Hepatocyte (in vitro differentiated cells): Measurements from ENCODE around the gene RNLS. TPM values are rescaled to one million over a fixed set of nuclear protein-coding genes. Genes with fewer than 3 reads are reported as not detected.

ENCODE experiments used
- DNase-seq: peaks from one replicate; pipeline ENCODE4 v3.0.0-alpha.2; 2016; ENCODE audit warnings: low spot score
- H2AFZ ChIP-seq: fragments of 200-600 bp; sonication (generic); 2 replicates; pipeline ENCODE4 v1.6.0; 2016; ENCODE audit warnings: antibody characterized with exemption, mild to moderate bottlenecking
- H3K27ac ChIP-seq: fragments of 200-600 bp; sonication (generic); 2 replicates; pipeline ENCODE4 v1.5.1; 2016; ENCODE audit warnings: mild to moderate bottlenecking
- H3K27me3 ChIP-seq: fragments of 200-600 bp; sonication (generic); 2 replicates; pipeline ENCODE4 v1.6.1; 2016
- H3K36me3 ChIP-seq: fragments of 200-600 bp; sonication (generic); replicated peaks from 2 replicates; pipeline ENCODE4 v1.5.1; 2016; ENCODE audit warnings: low read depth; ENCODE audit not compliant: insufficient read depth
- H3K4me1 ChIP-seq: fragments of 200-600 bp; sonication (generic); 2 replicates; pipeline ENCODE4 v1.5.1; 2016; ENCODE audit warnings: mild to moderate bottlenecking, moderate library complexity; ENCODE audit not compliant: insufficient read depth
- H3K4me2 ChIP-seq: fragments of 200-600 bp; sonication (generic); 2 replicates; pipeline ENCODE4 v1.6.0; 2016
- H3K4me3 ChIP-seq: fragments of 200-600 bp; sonication (generic); 2 replicates; pipeline ENCODE4 v1.5.1; 2016; ENCODE audit warnings: mild to moderate bottlenecking
- H3K79me2 ChIP-seq: fragments of 200-600 bp; sonication (generic); 2 replicates; pipeline ENCODE4 v1.6.0; 2017; ENCODE audit warnings: mild to moderate bottlenecking
- H3K9me2 ChIP-seq: fragments of 200-600 bp; sonication (generic); replicated peaks from 2 replicates; pipeline ENCODE4 v1.6.0; 2017; ENCODE audit warnings: mild to moderate bottlenecking; ENCODE audit not compliant: insufficient read depth
- H3K9me3 ChIP-seq: fragments of 200-600 bp; sonication (generic); 2 replicates; pipeline ENCODE4 v1.5.1; 2016; ENCODE audit warnings: low read depth, mild to moderate bottlenecking
- H4K20me1 ChIP-seq: fragments of 200-600 bp; sonication (generic); 2 replicates; pipeline ENCODE4 v1.6.0; 2016; ENCODE audit warnings: mild to moderate bottlenecking; ENCODE audit not compliant: insufficient read depth, poor library complexity, severe bottlenecking
- CTCF ChIP-seq: fragments of 200-600 bp; sonication (generic); IDR thresholded peaks from 2 replicates; pipeline ENCODE4 v1.5.1; 2016; ENCODE audit warnings: antibody characterized with exemption, mild to moderate bottlenecking; ENCODE audit not compliant: poor library complexity
- EZH2 ChIP-seq: fragments of 200-600 bp; sonication (generic); IDR thresholded peaks from 2 replicates; pipeline ENCODE4 v1.6.1; 2016; ENCODE audit warnings: antibody characterized with exemption, mild to moderate bottlenecking, borderline replicate concordance
- EZH2phosphoT487 ChIP-seq: fragments of 200-600 bp; sonication (generic); IDR thresholded peaks from one replicate; pipeline ENCODE4 v1.6.1; 2018; ENCODE audit warnings: antibody characterized with exemption, mild to moderate bottlenecking, low read depth, moderate library complexity; ENCODE audit not compliant: unreplicated experiment, severe bottlenecking
- WGBS: methylation state at CpG from one replicate; pipeline ENCODE4 v1.1.6; 2016; ENCODE audit warnings: low lambda C conversion rate; ENCODE audit errors: missing lambda C conversion rate; 5-methylcytosine and 5-hydroxymethylcytosine counted together
- polyA plus RNA-seq: library from polyadenylated mRNA; unstranded; fragments of >200 nt; fragmentation: Nextera tagmentation; extraction: Ambion mirVana; gene quantifications from 2 replicates; pipeline ENCODE4 v1.2.1, GENCODE V29; 2016
- total RNA-seq: library from RNA; depleted of rRNA; stranded (reverse); fragments of >200 nt; gene quantifications from 2 replicates; pipeline ENCODE4 v1.2.3, GENCODE V29; 2014

Gene RNLS
- total and polyA plus RNA-seq, 2 experiments from 2014 or later = 12.8 to 14.9 TPM

- no peaks in the 10 kb centered on the region for H3K9me2 ChIP-seq
- DNase-seq = no peak
- WGBS = 85% methylated on average over 1 of the region's 1 CpG
Measured at GRCh38 chr10:88598055-88598454, 14.9 kb upstream of the RNLS start.

DNA sequence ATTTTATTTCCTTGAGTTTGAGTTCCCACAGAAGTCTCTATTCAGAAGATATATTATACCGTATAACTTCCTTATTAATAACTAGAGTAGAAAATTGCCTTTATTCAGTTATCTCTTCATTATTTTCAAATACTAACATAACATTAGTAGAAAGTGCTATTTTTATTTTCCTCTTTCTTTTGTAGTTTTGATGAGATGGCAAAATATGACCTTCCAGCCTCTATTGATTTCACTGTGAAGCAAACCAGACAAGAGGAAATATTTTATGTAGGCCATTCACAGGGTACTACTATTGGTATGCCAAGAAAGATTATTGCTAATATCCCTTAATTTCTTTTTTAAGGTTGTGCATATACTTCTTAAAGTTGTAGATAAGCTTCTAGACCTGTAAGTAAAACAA, 11.4 kb upstream of the RNLS start:
- no peaks in the 10 kb centered on the region for H3K79me2 ChIP-seq
- H3K27ac ChIP-seq = no peak overlapping the region
- DNase-seq = no peak
- H3K4me3 ChIP-seq = no peak overlapping the region
- H2AFZ ChIP-seq = no peak overlapping the region
- no peaks in the 10 kb centered on the region for H3K36me3 ChIP-seq
- H4K20me1 ChIP-seq = no peaks in the 10 kb centered on the region
- no peak overlapping the region for H3K4me2 ChIP-seq
- H3K4me1 ChIP-seq = no peaks in the 10 kb centered on the region
- WGBS = 92% methylated on average over 1 of the region's 1 CpG
- no peak for TF ChIP-seq EZH2
- no peak for TF ChIP-seq CTCF
- no peak for TF ChIP-seq EZH2phosphoT487
- H3K9me3 ChIP-seq = no peaks in the 10 kb centered on the region
- no peaks in the 10 kb centered on the region for H3K27me3 ChIP-seq
- H3K9me2 ChIP-seq = no peaks in the 10 kb centered on the region

More at GRCh38 chr10:88598055-88598454, 14.9 kb upstream of the RNLS start:
- no peaks in the 10 kb centered on the region for H3K36me3 ChIP-seq
- no peaks in the 10 kb centered on the region for H4K20me1 ChIP-seq
- no peaks in the 10 kb centered on the region for H3K9me3 ChIP-seq
- no peak overlapping the region for H2AFZ ChIP-seq
- H3K4me3 ChIP-seq = no peak overlapping the region
- no peak overlapping the region for H3K4me2 ChIP-seq
- no peak overlapping the region for H3K27ac ChIP-seq
- TF ChIP-seq EZH2 (no peak), EZH2phosphoT487 (no peak), CTCF (no peak)
- H3K79me2 ChIP-seq = no peaks in the 10 kb centered on the region
- H3K4me1 ChIP-seq = no peaks in the 10 kb centered on the region
- H3K27me3 ChIP-seq = no peaks in the 10 kb centered on the region

DNA sequence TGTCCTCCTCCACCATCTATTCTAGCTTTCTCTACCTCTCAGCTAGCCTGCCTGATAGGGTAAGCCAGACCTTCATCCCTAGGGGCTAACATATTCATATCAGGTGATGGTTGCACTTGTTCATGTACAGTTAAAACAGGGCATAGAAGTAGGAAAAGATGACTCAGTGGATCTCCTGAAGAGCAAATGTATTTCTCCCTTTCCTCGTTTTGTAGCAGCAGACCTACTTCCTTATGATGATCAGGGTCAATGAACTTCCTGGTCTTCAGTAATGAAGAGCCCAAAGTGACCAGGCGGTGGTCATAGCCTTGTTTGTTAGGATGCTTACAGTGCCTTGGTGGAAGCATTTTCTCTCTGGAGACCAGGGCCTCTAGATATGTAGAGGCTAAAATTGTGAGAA, 9.8 kb upstream of the RNLS start:
- TF ChIP-seq CTCF (no peak), EZH2phosphoT487 (no peak), EZH2 (no peak)
- DNase-seq = no peak
- Histone ChIP-seq H3K9me2 (no peaks in the 10 kb centered on the region), H4K20me1 (no peaks in the 10 kb centered on the region), H3K9me3 (no peaks in the 10 kb centered on the region), H3K36me3 (no peaks in the 10 kb centered on the region), H2AFZ (no peak overlapping the region), H3K4me1 (no peaks in the 10 kb centered on the region), H3K27ac (no peak overlapping the region), H3K27me3 (no peaks in the 10 kb centered on the region), H3K4me2 (no peak overlapping the region), H3K4me3 (no peak overlapping the region), H3K79me2 (no peaks in the 10 kb centered on the region)
- 87% methylated on average over 2 of the region's 2 CpGs for WGBS

DNA sequence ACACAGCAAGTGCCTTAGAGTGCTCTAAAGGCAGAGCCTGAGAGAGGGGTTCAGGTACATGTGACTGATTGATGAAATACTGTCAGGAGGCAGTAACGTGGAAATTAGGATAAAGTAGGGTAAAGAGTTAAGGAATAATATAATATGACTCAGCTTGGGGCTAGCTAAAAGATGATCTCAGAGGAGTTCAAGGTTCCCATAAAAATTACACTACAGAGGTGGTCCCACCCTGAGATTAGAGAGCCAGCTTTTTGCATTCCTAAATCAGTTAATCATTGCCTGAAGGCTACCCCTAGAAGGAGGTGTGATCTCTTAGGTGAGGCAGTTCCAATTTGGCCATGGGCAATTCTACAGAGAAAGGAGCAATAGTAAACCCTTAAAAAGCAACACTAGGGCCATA, 9.3 kb upstream of the RNLS start:
- Histone ChIP-seq H3K79me2 (no peaks in the 10 kb centered on the region), H3K9me3 (no peaks in the 10 kb centered on the region), H3K27me3 (no peaks in the 10 kb centered on the region), H3K4me2 (no peak overlapping the region), H3K4me1 (no peaks in the 10 kb centered on the region), H3K27ac (no peak overlapping the region), H2AFZ (no peak overlapping the region), H4K20me1 (no peaks in the 10 kb centered on the region), H3K36me3 (no peaks in the 10 kb centered on the region), H3K4me3 (no peak overlapping the region), H3K9me2 (no peaks in the 10 kb centered on the region)
- TF ChIP-seq EZH2phosphoT487 = no peak
- TF ChIP-seq EZH2 = no peak
- no peak for TF ChIP-seq CTCF
- WGBS = 84% methylated on average over 1 of the region's 1 CpG
- no peak for DNase-seq
